Loucy (cell line): Measurements from ENCODE around the gene FBXL14.

Experiments
- H2AFZ ChIP-seq: fragments of 200-600 bp; sonication (generic); 2 replicates; pipeline ENCODE4 v1.6.0; 2016; ENCODE audit warnings: antibody characterized with exemption, mild to moderate bottlenecking, low read length, moderate library complexity
- H3F3A ChIP-seq: fragments of 200-600 bp; 2 replicates; pipeline ENCODE4 v1.6.0; 2016; ENCODE audit warnings: antibody characterized with exemption, low read depth, mild to moderate bottlenecking
- H3K27me3 ChIP-seq: fragments of 200-600 bp; sonication (generic); 2 replicates; pipeline ENCODE4 v1.6.1; 2014; ENCODE audit warnings: low read length, mild to moderate bottlenecking; ENCODE audit not compliant: insufficient read depth, poor library complexity, severe bottlenecking
- H3K36me3 ChIP-seq: fragments of 200-600 bp; sonication (generic); 2 replicates; pipeline ENCODE4 v1.6.1; 2016; ENCODE audit warnings: low read length; ENCODE audit not compliant: insufficient read depth
- H3K4me1 ChIP-seq: fragments of 200-600 bp; sonication (generic); 2 replicates; pipeline ENCODE4 v1.5.1; 2014; ENCODE audit warnings: low read length, mild to moderate bottlenecking; ENCODE audit not compliant: insufficient read depth, poor library complexity, severe bottlenecking
- H3K4me2 ChIP-seq: fragments of 200-600 bp; sonication (generic); 2 replicates; pipeline ENCODE4 v1.6.0; 2014; ENCODE audit warnings: antibody characterized with exemption, low read length, low read depth, mild to moderate bottlenecking; ENCODE audit not compliant: poor library complexity, severe bottlenecking
- H3K4me3 ChIP-seq: fragments of 200-600 bp; sonication (generic); 2 replicates; pipeline ENCODE4 v1.5.1; 2014; ENCODE audit warnings: low read length, mild to moderate bottlenecking, mixed read lengths; ENCODE audit not compliant: poor library complexity, severe bottlenecking
- H3K79me2 ChIP-seq: fragments of 200-600 bp; sonication (generic); 2 replicates; pipeline ENCODE4 v1.6.1; 2014; ENCODE audit warnings: low read length; ENCODE audit not compliant: insufficient read depth
- H3K9ac ChIP-seq: fragments of 200-600 bp; sonication (generic); 2 replicates; pipeline ENCODE4 v1.6.0; 2014; ENCODE audit warnings: mild to moderate bottlenecking, low read depth, low read length, moderate library complexity; ENCODE audit not compliant: poor library complexity, severe bottlenecking
- H3K9me2 ChIP-seq: fragments of 200-600 bp; sonication (generic); replicated peaks from 2 replicates; pipeline ENCODE4 v1.6.1; 2016; ENCODE audit warnings: low read depth, low read length, mixed read lengths
- H3K9me3 ChIP-seq: fragments of 200-600 bp; sonication (generic); 2 replicates; pipeline ENCODE4 v1.6.1; 2014; ENCODE audit warnings: mild to moderate bottlenecking, antibody characterized with exemption, low read length, low read depth; ENCODE audit not compliant: insufficient read depth
- H4K20me1 ChIP-seq: fragments of 200-600 bp; sonication (generic); 2 replicates; pipeline ENCODE4 v1.6.0; 2014; ENCODE audit warnings: antibody characterized with exemption, low read length, mild to moderate bottlenecking; ENCODE audit not compliant: insufficient read depth, poor library complexity, severe bottlenecking
- CTCF ChIP-seq: fragments of 200-600 bp; sonication (generic); conservative IDR thresholded peaks from 2 replicates; pipeline ENCODE4 v1.5.1; 2014; ENCODE audit warnings: mild to moderate bottlenecking, antibody characterized with exemption, low read length
- EZH2phosphoT487 ChIP-seq: fragments of 200-600 bp; IDR thresholded peaks from 2 replicates; pipeline ENCODE4 v1.6.1; 2018; ENCODE audit warnings: antibody characterized with exemption, mild to moderate bottlenecking, moderate library complexity, borderline replicate concordance

The FBXL14 gene

GRCh38 chr12:1517734-1518525 is 76.5 kb downstream of the FBXL14 start:
- no peak overlapping the region for H3K4me2 ChIP-seq
- H3F3A ChIP-seq, result no peaks in the 10 kb centered on the region
- no peaks in the 10 kb centered on the region for H4K20me1 ChIP-seq
- no peak overlapping the region for H3K4me3 ChIP-seq
- H2AFZ ChIP-seq, result no peak overlapping the region
- no peaks in the 10 kb centered on the region for H3K9me3 ChIP-seq
- no peaks in the 10 kb centered on the region for H3K36me3 ChIP-seq
- H3K27me3 ChIP-seq, result no peaks in the 10 kb centered on the region
- no peaks in the 10 kb centered on the region for H3K4me1 ChIP-seq
- no peaks in the 10 kb centered on the region for H3K9me2 ChIP-seq
- H3K9ac ChIP-seq, result no peak overlapping the region
- H3K79me2 ChIP-seq, result no peaks in the 10 kb centered on the region
- no peak for TF ChIP-seq EZH2phosphoT487
- no peak for TF ChIP-seq CTCF

GRCh38 chr12:1517007-1517406 is 77.4 kb downstream of the FBXL14 start:
- Histone ChIP-seq H3K9ac (no peak overlapping the region), H3K9me3 (no peaks in the 10 kb centered on the region), H3K27me3 (no peaks in the 10 kb centered on the region), H3K9me2 (no peaks in the 10 kb centered on the region), H4K20me1 (no peaks in the 10 kb centered on the region), H3K4me1 (no peaks in the 10 kb centered on the region), H3K36me3 (no peaks in the 10 kb centered on the region), H3K4me2 (no peak overlapping the region), H2AFZ (no peak overlapping the region), H3F3A (no peaks in the 10 kb centered on the region), H3K4me3 (no peak overlapping the region), H3K79me2 (no peaks in the 10 kb centered on the region)
- TF ChIP-seq EZH2phosphoT487 (no peak), CTCF (peak; percentile 93)
